ENCODE results near the gene SPATA19.
A peak's percentile ranks its signal among the peaks of the same experiment; 100 is the strongest.

SPATA19 gene

DNA sequence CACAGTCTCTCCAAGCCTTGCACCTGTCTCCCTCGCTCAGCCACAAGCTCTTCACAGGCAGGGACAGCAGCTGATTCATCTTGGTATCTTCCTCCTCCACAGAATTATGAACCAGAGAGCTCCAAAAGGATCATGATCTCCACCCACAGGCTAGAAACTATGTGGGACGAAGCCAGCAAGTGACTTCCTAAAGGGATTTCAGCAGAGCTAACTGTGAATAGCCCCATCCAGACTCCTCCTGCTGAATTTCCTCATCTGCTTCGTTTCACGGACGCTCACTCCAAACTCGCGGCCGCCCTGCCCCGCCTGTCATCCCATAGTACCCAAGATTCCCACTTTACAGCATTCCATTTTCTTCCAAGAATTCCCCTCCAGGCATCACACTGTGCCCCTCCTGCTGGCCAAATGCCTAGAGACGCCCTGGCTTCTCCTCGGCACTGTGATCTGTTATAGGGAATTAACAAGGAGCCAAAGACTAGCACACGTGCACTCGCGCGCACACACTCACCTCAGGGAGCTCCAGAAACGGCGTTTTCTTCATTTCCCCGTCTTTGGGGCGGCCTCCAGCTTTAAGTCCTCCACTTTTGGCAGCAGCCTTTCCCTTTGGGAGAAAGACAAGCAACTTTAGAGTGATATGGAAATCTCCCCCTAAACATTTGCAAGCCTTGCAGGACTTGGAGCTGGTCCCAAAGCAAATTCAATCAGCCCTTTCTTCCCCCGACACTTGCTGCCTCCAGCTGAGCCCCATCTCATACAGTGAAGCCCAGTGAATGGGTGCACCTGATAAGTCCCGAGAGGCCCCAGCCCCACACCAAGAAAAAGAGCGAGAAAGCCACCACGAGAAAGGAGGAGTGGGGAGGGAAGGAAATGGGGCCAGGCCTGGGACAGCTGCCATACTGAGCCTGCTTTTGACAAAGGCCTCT, 35.5 kb downstream of the SPATA19 start:
- no peak for DNase-seq (ENCODE audit: insufficient read length, low spot score)
- no peak for FAIRE-seq
- TF ChIP-seq TAF1 (IDR thresholded peaks at IDR 0.05; ENCODE audit: low read depth, low read length) = no peak
- TF ChIP-seq PAX5 (IDR thresholded peaks at IDR 0.05; ENCODE audit: insufficient read depth, low read length, severe bottlenecking) = no peak
- TF ChIP-seq POU2F2 (IDR thresholded peaks at IDR 0.05; ENCODE audit: low read depth, low read length) = no peak
- TF ChIP-seq POLR2A (IDR thresholded peaks at IDR 0.05; ENCODE audit: low read depth, low read length) = no peak
- no peak for TF ChIP-seq SPI1 (IDR thresholded peaks at IDR 0.05; ENCODE audit: low read depth, low read length)
- no peak for TF ChIP-seq POLR2AphosphoS5 (IDR thresholded peaks at IDR 0.05; ENCODE audit: low read depth, low read length)

DNA sequence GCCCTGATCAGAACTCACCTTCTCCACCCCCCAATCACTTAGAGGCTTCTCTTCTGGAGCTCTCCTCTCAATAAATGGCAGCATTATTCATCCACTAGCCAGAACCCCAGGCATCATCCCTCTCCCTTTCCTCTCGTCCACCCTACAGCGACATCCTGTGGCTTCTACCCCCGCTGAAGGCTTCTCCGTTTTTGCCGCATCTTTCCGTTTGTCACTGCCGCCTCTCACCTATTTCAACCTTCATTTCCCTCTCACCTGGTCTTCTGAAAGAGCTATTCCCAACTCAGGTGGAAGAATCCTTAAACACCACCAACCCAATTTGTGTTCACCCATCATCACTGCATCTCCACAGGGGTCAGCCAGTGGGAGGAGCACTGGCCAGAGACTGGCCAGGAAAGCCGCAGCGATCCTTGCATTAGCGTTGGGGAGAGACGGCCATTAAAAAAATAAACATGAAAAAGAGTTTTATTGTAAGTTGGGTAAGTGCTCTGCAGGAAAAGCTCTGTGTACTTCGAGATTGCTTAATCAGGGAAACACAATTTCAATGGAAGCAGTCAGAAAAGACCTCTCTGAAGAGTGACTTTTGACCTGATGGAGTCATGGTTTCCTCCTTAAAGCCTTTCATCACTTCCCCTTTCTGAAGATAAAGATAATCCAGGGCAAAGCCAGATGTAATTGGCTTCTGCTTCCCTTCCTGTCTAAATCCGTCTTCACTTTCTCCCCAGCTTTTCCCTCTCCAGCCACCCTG, 36.7 kb downstream of the SPATA19 start:
- no peak for FAIRE-seq
- DNase-seq (ENCODE audit: insufficient read length, low spot score) = no peak

DNA sequence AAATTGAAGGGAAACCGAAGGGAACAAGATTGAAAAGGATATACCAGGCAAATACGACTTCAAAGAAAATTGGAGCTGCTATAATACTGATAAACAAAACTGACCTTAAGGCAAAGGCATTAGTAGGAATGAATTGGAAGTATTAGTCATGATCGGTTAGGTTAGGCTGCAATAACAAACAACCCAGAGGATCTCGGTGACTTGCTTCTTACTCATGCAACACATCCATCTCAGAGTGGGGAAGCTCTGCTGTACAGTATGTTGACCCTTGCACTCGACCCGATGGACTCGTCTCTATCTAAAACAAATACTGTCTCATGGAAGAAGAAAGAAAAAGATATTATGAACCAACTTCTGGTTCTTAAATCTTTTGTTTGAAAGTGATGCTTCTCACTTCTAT, 42.3 kb downstream of the SPATA19 start:
- DNase-seq (ENCODE audit: insufficient read length, low spot score) (no peak), FAIRE-seq (no peak)
- no peak for TF ChIP-seq SPI1 (IDR thresholded peaks at IDR 0.05; ENCODE audit: low read depth, low read length)
- TF ChIP-seq TAF1 (IDR thresholded peaks at IDR 0.05; ENCODE audit: low read depth, low read length) = no peak
- TF ChIP-seq POLR2A (IDR thresholded peaks at IDR 0.05; ENCODE audit: low read depth, low read length) = no peak
- no peak for TF ChIP-seq POU2F2 (IDR thresholded peaks at IDR 0.05; ENCODE audit: low read depth, low read length)

More for the DNA sequence above, 36.7 kb downstream of the SPATA19 start:
- TF ChIP-seq TAF1 (IDR thresholded peaks at IDR 0.05; ENCODE audit: low read depth, low read length) (no peak), POU2F2 (IDR thresholded peaks at IDR 0.05; ENCODE audit: low read depth, low read length) (no peak), PAX5 (IDR thresholded peaks at IDR 0.05; ENCODE audit: insufficient read depth, low read length, severe bottlenecking) (no peak), SPI1 (IDR thresholded peaks at IDR 0.05; ENCODE audit: low read depth, low read length) (peak; percentile 61), POLR2A (IDR thresholded peaks at IDR 0.05; ENCODE audit: low read depth, low read length) (no peak)

DNA sequence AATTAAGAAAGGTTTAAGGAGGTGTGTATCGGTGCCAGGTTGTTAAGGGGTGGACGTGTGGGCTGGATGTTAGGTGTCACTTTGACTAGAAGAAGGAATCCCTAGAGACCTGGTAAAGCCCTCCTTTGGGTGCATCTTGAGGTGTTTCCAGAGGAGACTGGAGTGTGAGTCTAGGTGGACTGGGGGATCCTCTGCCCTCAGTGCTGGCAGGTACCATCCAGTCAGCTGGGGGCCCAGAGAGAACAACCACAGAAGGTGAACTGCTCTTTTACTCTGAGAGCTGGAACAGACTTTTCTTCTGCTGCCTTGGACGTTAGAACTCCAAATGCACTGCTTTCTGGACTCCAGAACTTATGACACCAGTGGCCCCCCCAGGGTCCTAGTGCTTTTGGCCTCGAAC, 44.0 kb downstream of the SPATA19 start:
- no peak for DNase-seq (ENCODE audit: insufficient read length, low spot score)
- TF ChIP-seq TAF1 (IDR thresholded peaks at IDR 0.05; ENCODE audit: low read depth, low read length) (no peak), POLR2AphosphoS5 (IDR thresholded peaks at IDR 0.05; ENCODE audit: low read depth, low read length) (no peak), SPI1 (IDR thresholded peaks at IDR 0.05; ENCODE audit: low read depth, low read length) (no peak), POLR2A (IDR thresholded peaks at IDR 0.05; ENCODE audit: low read depth, low read length) (no peak), POU2F2 (IDR thresholded peaks at IDR 0.05; ENCODE audit: low read depth, low read length) (no peak)
- no peak for FAIRE-seq

DNA sequence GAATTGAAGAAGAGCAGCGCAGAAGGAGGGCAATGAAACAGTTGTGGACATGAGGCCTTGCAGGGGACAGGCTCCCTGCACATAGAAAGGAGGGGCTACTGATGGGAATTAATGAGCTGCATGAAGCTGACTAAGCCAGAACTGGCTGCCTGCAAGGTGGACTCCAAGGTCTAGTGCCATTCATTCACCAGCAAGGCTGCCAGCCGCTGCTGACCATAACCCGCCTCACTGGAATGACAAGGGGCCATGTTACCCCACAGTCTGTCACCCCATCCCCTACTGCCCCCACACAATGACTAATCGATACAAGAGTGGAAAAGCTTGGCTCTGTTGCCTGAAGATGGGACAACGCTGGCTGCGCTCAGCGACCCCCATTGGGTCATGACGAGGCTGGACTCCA, 44.6 kb downstream of the SPATA19 start:
- FAIRE-seq (no peak), DNase-seq (ENCODE audit: insufficient read length, low spot score) (no peak)
- TF ChIP-seq PAX5 (IDR thresholded peaks at IDR 0.05; ENCODE audit: insufficient read depth, low read length, severe bottlenecking) (no peak), TAF1 (IDR thresholded peaks at IDR 0.05; ENCODE audit: low read depth, low read length) (no peak), SPI1 (IDR thresholded peaks at IDR 0.05; ENCODE audit: low read depth, low read length) (no peak), POU2F2 (IDR thresholded peaks at IDR 0.05; ENCODE audit: low read depth, low read length) (no peak), POLR2AphosphoS5 (IDR thresholded peaks at IDR 0.05; ENCODE audit: low read depth, low read length) (no peak), POLR2A (IDR thresholded peaks at IDR 0.05; ENCODE audit: low read depth, low read length) (no peak)

DNA sequence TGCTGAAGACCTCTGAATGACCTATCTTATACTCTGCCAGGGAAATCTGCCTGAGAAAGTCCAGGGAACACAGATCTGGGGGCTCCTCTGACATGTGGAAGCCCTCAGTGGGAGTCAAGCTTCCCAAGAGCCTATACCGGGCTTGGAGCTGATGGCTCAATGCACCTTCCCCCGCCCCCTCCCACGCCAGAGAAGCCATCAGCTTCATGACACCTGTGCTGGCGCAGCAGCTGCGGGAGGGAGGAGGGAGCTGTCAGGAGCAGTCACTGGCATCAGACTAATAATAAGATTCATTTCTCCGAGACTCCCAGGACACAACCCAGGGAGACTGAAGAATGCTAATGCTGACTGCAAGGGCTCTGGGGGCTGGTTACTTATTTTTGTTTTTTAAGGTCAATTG, 47.8 kb downstream of the SPATA19 start:
- DNase-seq (ENCODE audit: insufficient read length, low spot score) = no peak
- FAIRE-seq = no peak
- TF ChIP-seq PAX5 (IDR thresholded peaks at IDR 0.05; ENCODE audit: insufficient read depth, low read length, severe bottlenecking) = no peak
- TF ChIP-seq TAF1 (IDR thresholded peaks at IDR 0.05; ENCODE audit: low read depth, low read length) = no peak
- TF ChIP-seq POLR2AphosphoS5 (IDR thresholded peaks at IDR 0.05; ENCODE audit: low read depth, low read length) = no peak
- no peak for TF ChIP-seq SPI1 (IDR thresholded peaks at IDR 0.05; ENCODE audit: low read depth, low read length)
- no peak for TF ChIP-seq POLR2A (IDR thresholded peaks at IDR 0.05; ENCODE audit: low read depth, low read length)
- TF ChIP-seq POU2F2 (IDR thresholded peaks at IDR 0.05; ENCODE audit: low read depth, low read length) = no peak

DNA sequence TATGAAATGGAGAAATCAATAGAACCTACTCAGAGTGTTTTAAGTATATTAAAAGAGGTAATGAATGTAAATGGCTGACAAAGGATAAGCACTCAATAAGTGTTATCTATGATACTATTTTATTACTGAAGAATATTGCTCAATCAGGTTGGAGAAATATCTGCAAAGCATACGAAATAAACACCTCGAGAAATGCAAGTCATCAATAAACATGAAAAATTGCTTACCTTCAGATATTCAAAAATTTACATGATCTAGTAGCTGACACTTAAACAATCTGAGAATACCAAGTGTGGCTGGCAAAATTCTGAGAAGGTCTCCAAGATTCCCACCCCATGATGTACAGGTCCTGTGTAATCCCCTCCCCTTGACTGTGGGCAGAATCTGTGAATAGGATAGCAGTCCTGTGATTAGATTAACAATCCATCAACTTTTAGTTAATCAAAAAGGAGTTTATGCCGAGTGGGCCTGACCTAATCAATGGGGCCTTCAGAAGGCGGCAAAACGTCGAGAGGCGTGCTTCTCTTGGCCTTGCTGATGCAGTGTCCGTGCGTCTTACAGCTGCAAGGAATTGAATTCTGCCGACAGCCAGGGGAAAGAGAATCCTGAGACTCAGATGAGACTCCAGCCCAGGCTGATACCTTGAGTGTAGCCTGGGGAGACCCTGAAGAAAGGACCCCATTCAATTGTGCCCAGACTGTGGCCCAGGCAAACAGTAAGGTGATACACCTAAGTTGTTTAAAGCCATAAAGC, 49.1 kb downstream of the SPATA19 start:
- DNase-seq (ENCODE audit: insufficient read length, low spot score) (no peak), FAIRE-seq (no peak)
- no peak for TF ChIP-seq POLR2A (IDR thresholded peaks at IDR 0.05; ENCODE audit: low read depth, low read length)
- no peak for TF ChIP-seq PAX5 (IDR thresholded peaks at IDR 0.05; ENCODE audit: insufficient read depth, low read length, severe bottlenecking)
- no peak for TF ChIP-seq POU2F2 (IDR thresholded peaks at IDR 0.05; ENCODE audit: low read depth, low read length)
- no peak for TF ChIP-seq SPI1 (IDR thresholded peaks at IDR 0.05; ENCODE audit: low read depth, low read length)

DNA sequence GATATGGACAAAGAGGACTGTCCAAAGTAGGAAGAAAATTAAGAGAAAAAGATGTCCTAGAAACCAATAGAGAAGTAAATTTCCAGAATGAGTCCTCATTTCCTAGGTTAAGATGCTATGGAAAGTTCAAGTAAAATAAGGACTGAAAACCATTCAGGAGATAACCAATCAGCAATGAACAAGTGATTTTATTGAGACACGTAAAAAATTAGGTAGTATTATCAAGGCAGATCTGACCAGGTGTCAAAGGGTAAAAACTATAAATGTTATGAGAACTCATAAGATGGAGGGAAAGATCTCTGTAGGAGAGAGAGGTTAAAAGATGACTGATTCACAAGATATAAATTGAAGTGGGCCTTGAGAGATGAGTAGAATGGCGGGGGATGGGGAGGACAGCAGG, 50.2 kb downstream of the SPATA19 start:
- FAIRE-seq (no peak), DNase-seq (ENCODE audit: insufficient read length, low spot score) (no peak)
- TF ChIP-seq POLR2A (IDR thresholded peaks at IDR 0.05; ENCODE audit: low read depth, low read length) (no peak), POU2F2 (IDR thresholded peaks at IDR 0.05; ENCODE audit: low read depth, low read length) (no peak), SPI1 (IDR thresholded peaks at IDR 0.05; ENCODE audit: low read depth, low read length) (no peak), POLR2AphosphoS5 (IDR thresholded peaks at IDR 0.05; ENCODE audit: low read depth, low read length) (no peak), TAF1 (IDR thresholded peaks at IDR 0.05; ENCODE audit: low read depth, low read length) (no peak), PAX5 (IDR thresholded peaks at IDR 0.05; ENCODE audit: insufficient read depth, low read length, severe bottlenecking) (no peak)

DNA sequence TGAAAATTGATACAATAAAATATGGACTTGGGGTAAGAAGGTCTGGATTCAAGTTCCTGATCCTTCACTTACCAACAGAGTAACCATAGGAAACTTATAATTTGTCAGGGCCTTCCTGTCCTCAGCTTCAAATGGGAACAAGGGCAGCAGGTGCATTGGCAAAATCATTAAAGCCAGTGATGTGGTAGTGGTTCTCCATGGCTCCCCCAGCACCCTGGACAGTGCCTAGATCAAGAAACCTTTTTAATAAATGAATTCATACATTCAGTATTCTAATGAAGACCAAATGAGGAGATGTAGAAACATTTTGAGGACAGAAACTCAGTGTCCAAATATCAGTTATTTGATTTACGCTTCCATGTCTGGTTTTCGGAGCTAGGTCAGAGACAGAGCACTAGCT, 51.1 kb downstream of the SPATA19 start:
- FAIRE-seq = no peak
- TF ChIP-seq TAF1 (IDR thresholded peaks at IDR 0.05; ENCODE audit: low read depth, low read length) (no peak), POLR2AphosphoS5 (IDR thresholded peaks at IDR 0.05; ENCODE audit: low read depth, low read length) (no peak), POLR2A (IDR thresholded peaks at IDR 0.05; ENCODE audit: low read depth, low read length) (no peak), PAX5 (IDR thresholded peaks at IDR 0.05; ENCODE audit: insufficient read depth, low read length, severe bottlenecking) (no peak), SPI1 (IDR thresholded peaks at IDR 0.05; ENCODE audit: low read depth, low read length) (no peak), POU2F2 (IDR thresholded peaks at IDR 0.05; ENCODE audit: low read depth, low read length) (no peak)

More for the DNA sequence above, 51.1 kb downstream of the SPATA19 start:
- DNase-seq (ENCODE audit: insufficient read length, low spot score) = no peak

Data from GM12891 (cell line).